Measurements from ENCODE around the gene ELOVL5.
"Not testable (repeated sequence)": the region's sequence is repeated elsewhere in the genome, so short reads cannot be mapped to it uniquely, and the experiment has no call there.

ELOVL5 gene

GRCh38 chr6:53310771-53311585, 37.8 kb downstream of the ELOVL5 start:
- H3K4me1 ChIP-seq (ENCODE audit: insufficient read depth, low read length), result no peaks in the 10 kb centered on the region
- peaks cover 2% of the 10 kb centered on the region; the same call in 1 of the 2 replicates for H3K9me3 ChIP-seq (ENCODE audit: control insufficient read depth, insufficient read depth, low read length)
- no peaks in the 10 kb centered on the region for H3K36me3 ChIP-seq (ENCODE audit: insufficient read depth, low read length)
- H3K9ac ChIP-seq (ENCODE audit: low read depth, low read length), result no peak overlapping the region

- Histone ChIP-seq H3K36me3 (ENCODE audit: insufficient read depth, low read length) (no peaks in the 10 kb centered on the region), H3K4me1 (ENCODE audit: insufficient read depth, low read length) (no peaks in the 10 kb centered on the region), H3K9ac (ENCODE audit: low read depth, low read length) (no peak overlapping the region), H3K9me3 (ENCODE audit: control insufficient read depth, insufficient read depth, low read length) (peaks cover 2% of the 10 kb centered on the region; the same call in 1 of the 2 replicates)
Measured at GRCh38 chr6:53309901-53310300, 38.8 kb downstream of the ELOVL5 start.

- Histone ChIP-seq H3K4me1 (ENCODE audit: insufficient read depth, low read length) (no peaks in the 10 kb centered on the region), H3K36me3 (ENCODE audit: insufficient read depth, low read length) (no peaks in the 10 kb centered on the region), H3K9me3 (ENCODE audit: control insufficient read depth, insufficient read depth, low read length) (peaks cover 2% of the 10 kb centered on the region; the same call in 1 of the 2 replicates), H3K9ac (ENCODE audit: low read depth, low read length) (no peak overlapping the region)
Measured at GRCh38 chr6:53309059-53309900, 39.5 kb downstream of the ELOVL5 start.

- Histone ChIP-seq H3K9ac (ENCODE audit: low read depth, low read length) (no peak overlapping the region), H3K36me3 (ENCODE audit: insufficient read depth, low read length) (no peaks in the 10 kb centered on the region), H3K9me3 (ENCODE audit: control insufficient read depth, insufficient read depth, low read length) (peaks cover 2% of the 10 kb centered on the region; the same call in 1 of the 2 replicates), H3K4me1 (ENCODE audit: insufficient read depth, low read length) (peaks cover 19% of the 10 kb centered on the region)
Measured at GRCh38 chr6:53306819-53307347, 41.9 kb downstream of the ELOVL5 start.

DNA sequence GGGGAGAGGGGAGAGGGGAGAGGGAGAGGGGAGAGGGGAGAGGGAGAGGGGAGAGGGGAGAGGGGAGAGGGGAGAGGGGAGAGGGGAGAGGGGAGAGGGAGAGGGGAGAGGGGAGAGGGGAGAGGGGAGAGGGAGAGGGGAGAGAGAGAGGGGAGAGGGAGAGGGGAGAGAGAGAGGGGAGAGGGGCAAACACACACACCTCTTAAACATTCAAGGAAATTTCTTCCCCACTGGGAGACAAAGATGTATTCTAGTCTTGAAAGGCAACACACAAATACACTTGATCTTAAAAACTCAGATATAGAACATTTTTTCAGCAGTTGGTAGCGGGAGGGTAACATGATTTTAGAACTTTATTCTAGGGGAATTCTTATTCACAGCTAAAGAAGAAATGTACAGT, 42.5 kb downstream of the ELOVL5 start:
- H3K4me1 ChIP-seq (ENCODE audit: insufficient read depth, low read length), result peaks cover 21% of the 10 kb centered on the region
- H3K9ac ChIP-seq (ENCODE audit: low read depth, low read length); H3K36me3 ChIP-seq (ENCODE audit: insufficient read depth, low read length); H3K9me3 ChIP-seq (ENCODE audit: control insufficient read depth, insufficient read depth, low read length): not testable (repeated sequence)

- not testable (repeated sequence) for H3K9me3 ChIP-seq (ENCODE audit: control insufficient read depth, insufficient read depth, low read length); H3K9ac ChIP-seq (ENCODE audit: low read depth, low read length); H3K36me3 ChIP-seq (ENCODE audit: insufficient read depth, low read length)
- peaks cover 26% of the 10 kb centered on the region for H3K4me1 ChIP-seq (ENCODE audit: insufficient read depth, low read length)
Measured at GRCh38 chr6:53305506-53306005, 43.2 kb downstream of the ELOVL5 start.

GRCh38 chr6:53304953-53305352, 43.8 kb downstream of the ELOVL5 start:
- not testable (repeated sequence) for H3K9ac ChIP-seq (ENCODE audit: low read depth, low read length); H3K9me3 ChIP-seq (ENCODE audit: control insufficient read depth, insufficient read depth, low read length); H3K36me3 ChIP-seq (ENCODE audit: insufficient read depth, low read length)
- H3K4me1 ChIP-seq (ENCODE audit: insufficient read depth, low read length), result peaks cover 26% of the 10 kb centered on the region

- Histone ChIP-seq H3K36me3 (ENCODE audit: insufficient read depth, low read length) (no peaks in the 10 kb centered on the region), H3K4me1 (ENCODE audit: insufficient read depth, low read length) (peaks cover 26% of the 10 kb centered on the region), H3K9ac (ENCODE audit: low read depth, low read length) (no peak overlapping the region), H3K9me3 (ENCODE audit: control insufficient read depth, insufficient read depth, low read length) (peaks cover 2% of the 10 kb centered on the region; the same call in 1 of the 2 replicates)
Measured at GRCh38 chr6:53302678-53303360, 45.9 kb downstream of the ELOVL5 start.

DNA sequence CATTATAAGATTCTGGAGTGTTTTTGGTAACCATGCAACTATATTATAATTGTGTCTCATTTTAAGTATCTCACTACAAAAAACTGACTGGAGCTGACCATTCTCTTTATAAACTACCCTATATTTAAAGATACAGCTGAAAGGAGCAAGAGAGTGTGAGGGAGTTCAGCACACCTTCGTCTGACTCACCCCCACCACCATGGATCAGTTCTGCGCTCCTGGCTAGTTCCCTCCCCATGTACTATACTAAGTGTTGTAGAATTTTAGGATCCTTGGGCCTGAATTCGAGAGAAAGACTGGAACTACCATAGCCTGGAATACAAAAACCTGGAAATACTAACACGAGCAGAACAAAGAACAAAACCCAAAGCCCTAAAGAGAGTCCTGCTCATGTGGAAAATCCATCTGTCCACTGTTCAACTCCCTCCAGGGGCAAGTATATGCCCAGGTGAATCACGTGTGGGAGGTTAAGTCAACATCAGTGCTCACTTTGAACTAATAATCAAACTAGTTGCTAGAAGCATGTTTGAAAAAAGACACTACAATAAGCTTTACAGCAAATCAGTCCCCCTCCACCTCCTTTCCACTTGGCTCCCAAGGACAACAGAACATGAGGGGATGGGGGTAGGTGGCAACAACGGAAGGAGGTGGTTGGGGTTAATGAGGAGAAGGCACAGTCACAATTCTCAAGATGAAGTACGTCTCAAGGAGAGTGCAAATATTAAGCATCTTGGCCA, 46.8 kb downstream of the ELOVL5 start:
- no peak overlapping the region for H3K9ac ChIP-seq (ENCODE audit: low read depth, low read length)
- peaks cover 2% of the 10 kb centered on the region; the same call in 1 of the 2 replicates for H3K9me3 ChIP-seq (ENCODE audit: control insufficient read depth, insufficient read depth, low read length)
- peaks cover 26% of the 10 kb centered on the region for H3K4me1 ChIP-seq (ENCODE audit: insufficient read depth, low read length)
- H3K36me3 ChIP-seq (ENCODE audit: insufficient read depth, low read length), result no peaks in the 10 kb centered on the region

DNA sequence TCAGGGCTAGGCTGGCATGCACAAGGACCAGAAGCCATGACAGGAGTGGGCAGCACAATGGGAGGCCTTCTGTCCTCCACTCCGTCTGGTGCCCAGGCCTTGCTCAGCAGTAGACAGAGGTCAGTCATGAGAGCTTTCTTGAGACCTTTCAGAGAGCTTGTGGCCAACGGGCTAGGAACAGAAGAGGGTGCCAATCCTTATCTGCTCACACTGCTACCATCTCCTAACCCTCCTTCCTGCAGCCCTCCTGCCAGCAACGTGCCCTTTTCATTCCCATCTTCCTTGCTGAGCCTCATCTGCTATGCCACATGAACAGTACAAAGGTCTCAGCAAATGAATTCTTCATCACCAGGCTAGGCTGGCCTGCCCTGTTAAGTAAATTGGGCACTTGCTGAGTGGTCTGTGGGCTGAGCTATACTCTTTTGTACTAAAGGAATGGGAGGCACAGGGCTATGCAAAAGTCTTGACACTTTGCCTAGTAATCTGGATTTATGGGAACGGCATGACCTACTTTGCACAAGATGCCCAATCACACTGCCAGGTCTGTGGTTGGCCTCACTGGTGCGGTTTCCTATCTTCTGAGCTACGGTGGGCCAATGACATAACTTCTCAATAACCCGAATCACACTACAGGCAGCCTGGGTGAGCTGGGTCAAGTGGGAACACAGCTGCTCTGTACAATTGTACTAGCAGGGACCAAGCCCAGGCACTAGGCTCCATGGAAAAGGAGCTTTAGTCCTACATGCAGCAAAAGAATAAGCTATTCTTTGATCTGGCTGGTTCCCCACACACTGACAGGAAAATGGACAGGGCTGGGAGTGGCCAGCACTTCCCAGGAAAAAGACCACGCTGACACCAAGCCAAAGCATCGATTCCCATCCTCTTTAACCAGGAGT, 47.8 kb downstream of the ELOVL5 start:
- no peaks in the 10 kb centered on the region for H3K9me3 ChIP-seq (ENCODE audit: control insufficient read depth, insufficient read depth, low read length)
- H3K4me1 ChIP-seq (ENCODE audit: insufficient read depth, low read length), result peaks cover 26% of the 10 kb centered on the region
- no peaks in the 10 kb centered on the region for H3K36me3 ChIP-seq (ENCODE audit: insufficient read depth, low read length)
- H3K9ac ChIP-seq (ENCODE audit: low read depth, low read length), result no peak overlapping the region

DNA sequence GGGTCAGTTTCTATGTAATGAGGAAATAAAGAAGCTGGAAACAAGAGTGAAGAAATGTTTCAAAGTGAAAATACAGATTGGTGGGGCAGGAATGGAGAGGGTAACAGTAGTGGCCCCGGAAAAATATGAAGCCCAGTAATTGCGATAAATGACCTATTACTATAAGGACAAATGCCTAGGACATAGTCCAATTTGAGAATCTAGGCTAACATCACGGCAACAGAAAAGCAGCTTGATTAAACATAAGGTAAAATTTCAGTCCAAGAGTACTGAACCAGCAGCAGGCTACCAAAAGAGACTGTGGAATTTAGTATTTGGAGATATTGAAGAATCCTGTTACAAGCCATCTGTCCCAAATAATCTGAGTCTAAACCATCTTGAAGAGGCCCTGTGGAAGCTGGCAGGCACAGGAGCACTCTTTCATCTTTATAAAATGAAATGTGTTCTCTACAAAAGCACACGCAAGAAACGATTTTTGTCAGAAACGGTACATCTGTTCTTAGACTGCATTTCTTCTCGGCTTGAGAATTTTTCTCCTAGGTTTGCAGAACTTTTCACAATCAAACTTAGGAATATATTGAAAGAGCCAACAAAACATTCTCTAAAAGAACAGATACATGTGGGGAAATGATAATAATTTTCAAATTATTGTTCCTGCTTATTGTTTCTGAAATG, 49.3 kb downstream of the ELOVL5 start:
- Histone ChIP-seq H3K9me3 (ENCODE audit: control insufficient read depth, insufficient read depth, low read length) (no peaks in the 10 kb centered on the region), H3K36me3 (ENCODE audit: insufficient read depth, low read length) (no peaks in the 10 kb centered on the region), H3K4me1 (ENCODE audit: insufficient read depth, low read length) (peaks cover 26% of the 10 kb centered on the region), H3K9ac (ENCODE audit: low read depth, low read length) (no peak overlapping the region)

GRCh38 chr6:53297004-53297403, 51.7 kb downstream of the ELOVL5 start:
- Histone ChIP-seq H3K9me3 (ENCODE audit: control insufficient read depth, insufficient read depth, low read length) (no peaks in the 10 kb centered on the region), H3K4me1 (ENCODE audit: insufficient read depth, low read length) (peaks cover 7% of the 10 kb centered on the region), H3K9ac (ENCODE audit: low read depth, low read length) (no peak overlapping the region), H3K36me3 (ENCODE audit: insufficient read depth, low read length) (no peaks in the 10 kb centered on the region; the same call in 1 of the 2 replicates)
